Astrocyte of the cerebellum (primary cell): ENCODE results near the gene CHRNE.
"Not testable (repeated sequence)": the region's sequence is repeated elsewhere in the genome, so short reads cannot be mapped to it uniquely, and the experiment has no call there.

Experiments
- DNase-seq: peaks from one replicate; pipeline ENCODE4 v3.0.0-alpha.2; 2011; ENCODE audit warnings: low read depth
- H3K4me3 ChIP-seq: 2 replicates; pipeline ENCODE4 v1.5.1; 2011; ENCODE audit warnings: mild to moderate bottlenecking, low read depth, low read length, moderate library complexity
- in situ Hi-C: cut with HindIII; loops from 2 replicates; pipeline ENCODE4 v1.10.0; 2017; ENCODE audit warnings: low sequenced_read_pairs
- TF ChIP-seq, protein P1 (sequence below): IDR thresholded peaks from 2 replicates; pipeline ENCODE4 v1.5.1; 2012; ENCODE audit warnings: low read length, low read depth, moderate library complexity, mild to moderate bottlenecking; ENCODE audit errors: missing control alignments

Gene CHRNE

DNA sequence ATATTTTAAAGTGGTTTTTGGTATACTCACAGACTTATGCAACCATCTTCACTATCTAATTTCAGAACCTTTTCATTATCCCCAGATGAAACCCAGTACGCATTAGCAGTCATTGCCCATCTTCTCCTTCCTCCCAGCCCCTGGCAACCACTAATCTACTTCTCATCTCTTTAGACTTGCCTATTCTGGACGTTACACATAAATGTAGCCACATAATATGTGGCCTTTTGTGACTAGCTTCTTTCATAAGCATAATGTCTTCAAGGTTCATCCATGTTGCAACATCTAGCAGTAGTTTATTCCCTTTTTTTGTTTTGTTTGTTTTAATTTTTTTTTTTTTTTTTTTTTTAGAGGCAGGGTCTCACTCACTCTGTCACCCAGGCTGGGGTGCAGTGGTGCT, 32.0 kb downstream of the CHRNE start:
- TF ChIP-seq, protein P1, sequence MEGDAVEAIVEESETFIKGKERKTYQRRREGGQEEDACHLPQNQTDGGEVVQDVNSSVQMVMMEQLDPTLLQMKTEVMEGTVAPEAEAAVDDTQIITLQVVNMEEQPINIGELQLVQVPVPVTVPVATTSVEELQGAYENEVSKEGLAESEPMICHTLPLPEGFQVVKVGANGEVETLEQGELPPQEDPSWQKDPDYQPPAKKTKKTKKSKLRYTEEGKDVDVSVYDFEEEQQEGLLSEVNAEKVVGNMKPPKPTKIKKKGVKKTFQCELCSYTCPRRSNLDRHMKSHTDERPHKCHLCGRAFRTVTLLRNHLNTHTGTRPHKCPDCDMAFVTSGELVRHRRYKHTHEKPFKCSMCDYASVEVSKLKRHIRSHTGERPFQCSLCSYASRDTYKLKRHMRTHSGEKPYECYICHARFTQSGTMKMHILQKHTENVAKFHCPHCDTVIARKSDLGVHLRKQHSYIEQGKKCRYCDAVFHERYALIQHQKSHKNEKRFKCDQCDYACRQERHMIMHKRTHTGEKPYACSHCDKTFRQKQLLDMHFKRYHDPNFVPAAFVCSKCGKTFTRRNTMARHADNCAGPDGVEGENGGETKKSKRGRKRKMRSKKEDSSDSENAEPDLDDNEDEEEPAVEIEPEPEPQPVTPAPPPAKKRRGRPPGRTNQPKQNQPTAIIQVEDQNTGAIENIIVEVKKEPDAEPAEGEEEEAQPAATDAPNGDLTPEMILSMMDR, result no peak
- no peak for DNase-seq
- in situ Hi-C loops, result no loop called here
- H3K4me3 ChIP-seq, result no peak overlapping the region

DNA sequence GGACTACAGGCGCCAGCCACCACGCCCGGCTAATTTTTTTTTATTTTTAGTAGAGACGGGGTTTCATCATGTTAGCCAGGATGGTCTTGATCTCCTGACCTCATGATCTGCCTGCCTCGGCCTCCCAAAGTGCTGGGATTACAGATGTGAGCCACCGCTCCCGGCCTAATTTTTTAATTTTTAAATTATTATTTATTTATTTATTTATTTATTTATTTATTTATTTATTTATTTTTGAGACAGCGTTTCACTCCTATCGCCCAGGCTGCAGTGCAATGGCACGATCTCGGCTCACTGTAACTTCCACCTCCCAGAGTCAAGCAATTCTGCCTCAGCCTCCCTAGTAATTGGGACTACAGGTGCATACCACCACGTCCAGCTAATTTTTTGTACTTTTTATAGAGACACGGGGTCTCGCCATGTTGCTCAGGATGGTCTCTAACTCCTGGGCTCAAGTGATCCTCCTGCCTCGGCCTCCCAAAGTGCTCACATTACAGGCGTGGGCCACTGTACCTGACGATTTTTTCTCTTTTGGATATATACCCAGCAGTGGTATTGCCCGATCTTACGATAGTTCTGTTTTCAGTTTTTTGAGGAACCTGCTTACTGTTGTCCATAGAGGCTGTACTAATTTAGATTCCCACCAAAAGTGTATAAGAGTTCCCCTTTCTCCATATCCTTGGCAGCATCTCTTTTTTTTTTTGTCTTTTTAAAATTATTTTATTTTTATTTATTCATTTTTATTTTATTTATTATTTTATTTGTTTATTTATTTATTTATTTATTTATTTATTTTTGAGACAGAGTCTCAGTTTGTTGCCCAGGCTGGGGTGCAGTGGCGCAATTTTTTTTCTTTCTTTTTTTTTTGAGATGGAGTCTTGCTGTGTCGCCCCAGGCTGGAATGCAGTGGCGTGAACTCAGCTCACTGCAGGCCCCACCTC, 33.6 kb downstream of the CHRNE start:
- DNase-seq, in situ Hi-C loops, H3K4me3 ChIP-seq: not testable (repeated sequence)

DNA sequence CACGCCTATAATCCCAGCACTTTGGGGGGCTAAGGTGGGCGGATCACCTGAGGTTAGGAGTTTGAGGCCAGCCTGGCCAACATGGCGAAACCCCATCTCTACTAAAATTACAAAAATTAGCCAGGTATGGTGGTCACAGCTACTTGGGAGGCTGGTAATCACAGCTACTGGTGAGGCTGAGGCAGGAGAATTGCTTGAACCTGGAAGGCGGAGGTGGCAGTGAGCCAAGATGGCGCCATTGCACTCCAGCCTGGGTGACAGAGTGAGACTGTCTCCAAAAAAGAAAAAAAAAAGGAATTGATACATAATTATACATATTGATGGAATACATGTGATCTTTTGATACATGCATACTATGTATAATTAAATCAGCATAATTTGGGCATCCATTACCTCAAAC, 35.4 kb downstream of the CHRNE start:
- in situ Hi-C loops, H3K4me3 ChIP-seq, DNase-seq: not testable (repeated sequence)

DNA sequence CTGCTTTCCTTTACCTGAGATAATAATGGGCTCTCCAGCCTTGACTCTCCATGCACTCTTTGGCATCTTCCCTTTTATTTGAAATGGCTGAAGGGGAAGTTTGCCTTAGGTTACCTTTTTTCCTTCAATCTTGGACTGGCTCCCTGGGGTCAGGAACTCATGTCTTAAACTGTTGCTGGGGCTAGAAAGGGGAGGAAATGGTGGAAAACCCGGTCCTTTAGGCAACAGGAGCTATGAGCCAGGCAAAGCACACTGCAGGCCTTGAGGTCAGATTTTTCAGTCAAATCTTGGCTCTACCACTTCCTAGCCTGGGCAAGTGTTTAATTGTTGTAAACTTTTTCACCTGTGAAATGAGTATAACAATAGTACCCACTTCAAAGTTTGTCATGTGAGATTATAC, 39.6 kb downstream of the CHRNE start:
- TF ChIP-seq, protein P1, result no peak
- H3K4me3 ChIP-seq, result no peak overlapping the region
- DNase-seq, result no peak
- in situ Hi-C loops, result no loop called here

DNA sequence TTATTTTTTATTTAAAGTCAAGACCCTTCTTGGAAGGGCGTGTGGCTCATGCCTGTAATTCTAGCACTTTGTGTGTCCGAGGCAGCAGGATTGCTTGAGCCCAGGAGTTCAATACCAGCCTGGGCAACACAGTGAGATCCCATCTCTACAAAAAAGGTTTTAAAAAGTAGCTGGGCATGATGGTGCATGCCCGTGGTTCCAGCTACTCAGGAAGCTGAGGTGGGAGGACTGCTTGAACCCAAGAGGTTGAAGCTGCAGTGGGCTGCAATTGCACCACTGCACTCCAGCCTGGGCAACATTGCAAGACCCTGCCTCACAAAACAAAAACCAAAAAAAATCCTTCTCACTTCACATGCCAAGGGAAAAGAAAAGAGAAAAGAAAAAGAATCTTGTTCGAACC, 40.2 kb downstream of the CHRNE start:
- no peak overlapping the region for H3K4me3 ChIP-seq
- no peak for DNase-seq
- TF ChIP-seq, protein P1, result no peak
- in situ Hi-C loops, result no loop called here

DNA sequence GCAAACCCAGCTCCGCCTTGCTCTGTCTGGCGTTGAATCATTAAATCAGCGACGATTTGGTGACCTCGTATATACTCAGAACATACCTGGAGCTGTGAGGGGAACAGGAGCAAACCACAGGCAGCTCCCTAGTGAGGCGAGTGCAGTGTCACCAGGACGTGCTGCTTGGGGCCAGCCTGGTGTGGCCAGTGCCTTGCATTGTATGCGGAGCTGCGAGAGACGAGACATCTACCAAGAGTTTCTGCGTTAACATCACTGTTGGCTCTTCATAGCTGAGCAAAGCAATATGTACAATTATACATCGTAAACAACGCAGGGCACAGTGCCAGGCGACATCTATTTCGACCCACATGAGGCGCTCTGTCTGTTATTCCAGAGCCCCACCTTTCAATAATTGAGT, 41.8 kb downstream of the CHRNE start:
- DNase-seq, result no peak
- TF ChIP-seq, protein P1, result no peak
- in situ Hi-C loops, result no loop called here
- no peak overlapping the region for H3K4me3 ChIP-seq

DNA sequence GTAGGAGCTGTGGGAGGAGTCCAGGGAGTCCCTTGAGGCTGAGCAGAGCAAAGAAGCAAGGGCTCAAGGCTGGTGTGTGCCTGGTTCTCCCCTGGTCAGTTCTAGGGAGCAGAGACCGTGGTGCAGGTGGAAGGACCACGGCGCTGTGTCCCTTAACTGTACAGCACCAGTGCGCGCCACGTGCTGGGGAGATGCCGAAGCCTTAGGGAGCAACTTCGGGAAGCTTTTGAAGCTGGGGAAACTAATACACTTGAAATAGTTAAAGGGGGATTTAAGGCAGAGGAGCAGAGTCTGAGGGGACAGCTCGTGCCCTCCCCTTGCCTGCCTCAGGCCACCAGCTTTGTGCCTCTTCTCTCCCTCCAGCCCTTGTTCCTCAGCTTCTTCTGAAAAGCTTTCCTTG, 42.2 kb downstream of the CHRNE start:
- in situ Hi-C loops, result no loop called here
- H3K4me3 ChIP-seq, result no peak overlapping the region
- DNase-seq, result no peak
- TF ChIP-seq, protein P1, result no peak
